Astrocyte (in vitro differentiated cells and primary cell): ENCODE data around the gene EYS.

Experiments used
- EZH2 ChIP-seq: IDR thresholded peaks from 2 replicates; pipeline ENCODE4 v1.6.1; 2012; ENCODE audit warnings: mild to moderate bottlenecking, low read length, inconsistent platforms; ENCODE audit not compliant: insufficient read depth
- TF ChIP-seq, protein P1 (sequence below): IDR thresholded peaks from 2 replicates; pipeline ENCODE4 v1.5.1; 2011; ENCODE audit warnings: low read depth, mild to moderate bottlenecking, inconsistent platforms, low read length, moderate library complexity; ENCODE audit not compliant: insufficient read depth

GRCh38 chr6:63975699-63976098 lies 1731.3 kb downstream of the EYS start:
- TF ChIP-seq, protein P1, sequence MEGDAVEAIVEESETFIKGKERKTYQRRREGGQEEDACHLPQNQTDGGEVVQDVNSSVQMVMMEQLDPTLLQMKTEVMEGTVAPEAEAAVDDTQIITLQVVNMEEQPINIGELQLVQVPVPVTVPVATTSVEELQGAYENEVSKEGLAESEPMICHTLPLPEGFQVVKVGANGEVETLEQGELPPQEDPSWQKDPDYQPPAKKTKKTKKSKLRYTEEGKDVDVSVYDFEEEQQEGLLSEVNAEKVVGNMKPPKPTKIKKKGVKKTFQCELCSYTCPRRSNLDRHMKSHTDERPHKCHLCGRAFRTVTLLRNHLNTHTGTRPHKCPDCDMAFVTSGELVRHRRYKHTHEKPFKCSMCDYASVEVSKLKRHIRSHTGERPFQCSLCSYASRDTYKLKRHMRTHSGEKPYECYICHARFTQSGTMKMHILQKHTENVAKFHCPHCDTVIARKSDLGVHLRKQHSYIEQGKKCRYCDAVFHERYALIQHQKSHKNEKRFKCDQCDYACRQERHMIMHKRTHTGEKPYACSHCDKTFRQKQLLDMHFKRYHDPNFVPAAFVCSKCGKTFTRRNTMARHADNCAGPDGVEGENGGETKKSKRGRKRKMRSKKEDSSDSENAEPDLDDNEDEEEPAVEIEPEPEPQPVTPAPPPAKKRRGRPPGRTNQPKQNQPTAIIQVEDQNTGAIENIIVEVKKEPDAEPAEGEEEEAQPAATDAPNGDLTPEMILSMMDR: no peak
- no peak for TF ChIP-seq EZH2
